Trophoblast cell (in vitro differentiated cells and primary cell): ENCODE results near the gene KSR1.

Experiments used
- DNase-seq, 2 donors: peaks; one replicate each; pipeline ENCODE4 v3.0.0-alpha.2; 2016
- H2AFZ ChIP-seq: 2 replicates; pipeline ENCODE4 v1.6.1; 2013; ENCODE audit warnings: low read length, moderate library complexity, mild to moderate bottlenecking; ENCODE audit not compliant: insufficient read depth, poor library complexity
- H2AK5ac ChIP-seq: 2 replicates; pipeline ENCODE4 v1.6.1; 2013; ENCODE audit warnings: mild to moderate bottlenecking, low read length
- H2BK120ac ChIP-seq: 2 replicates; pipeline ENCODE4 v1.6.1; 2013; ENCODE audit warnings: low read length, mild to moderate bottlenecking, moderate library complexity; ENCODE audit not compliant: insufficient read depth, poor library complexity
- H2BK12ac ChIP-seq: 2 replicates; pipeline ENCODE4 v1.6.1; 2013; ENCODE audit warnings: mild to moderate bottlenecking, low read length, moderate library complexity
- H2BK5ac ChIP-seq: 2 replicates; pipeline ENCODE4 v1.6.1; 2013; ENCODE audit warnings: low read length, low read depth, moderate library complexity, mild to moderate bottlenecking; ENCODE audit not compliant: poor library complexity
- H3K14ac ChIP-seq: 2 replicates; pipeline ENCODE4 v1.6.1; 2013; ENCODE audit warnings: mild to moderate bottlenecking, low read length
- H3K18ac ChIP-seq: 2 replicates; pipeline ENCODE4 v1.6.1; 2013; ENCODE audit warnings: mild to moderate bottlenecking, low read length
- H3K23ac ChIP-seq: 2 replicates; pipeline ENCODE4 v1.6.1; 2013; ENCODE audit warnings: low read length
- H3K27ac ChIP-seq: 2 replicates; pipeline ENCODE4 v1.5.1; 2013; ENCODE audit warnings: low read depth, mild to moderate bottlenecking, inconsistent platforms, low read length, moderate library complexity
- H3K27me3 ChIP-seq: 2 replicates; pipeline ENCODE4 v1.6.1; 2013; ENCODE audit warnings: inconsistent platforms, mild to moderate bottlenecking, low read length, moderate library complexity; ENCODE audit not compliant: insufficient read depth
- H3K36me3 ChIP-seq, 2 experiments: 1 replicate in 1 of 2; 2 replicates in 1 of 2; pipeline ENCODE4 v1.6.1; 2013; ENCODE audit warnings: low read length in 2 of 2, mild to moderate bottlenecking in 2 of 2, moderate library complexity in 1 of 2; ENCODE audit not compliant: insufficient read depth in 2 of 2, control insufficient read depth in 1 of 2
- H3K4ac ChIP-seq: 2 replicates; pipeline ENCODE4 v1.6.1; 2013; ENCODE audit warnings: low read depth, mild to moderate bottlenecking, low read length, moderate library complexity
- H3K4me1 ChIP-seq, 2 experiments: 1 replicate in 1 of 2; 2 replicates in 1 of 2; pipeline ENCODE4 v1.6.1; 2013; ENCODE audit warnings: low read length in 2 of 2, mild to moderate bottlenecking in 2 of 2, moderate library complexity in 1 of 2; ENCODE audit not compliant: insufficient read depth in 2 of 2, control insufficient read depth in 1 of 2
- H3K4me2 ChIP-seq: 2 replicates; pipeline ENCODE4 v1.6.1; 2013; ENCODE audit warnings: inconsistent platforms, mild to moderate bottlenecking, low read length, moderate library complexity
- H3K4me3 ChIP-seq: 2 replicates; pipeline ENCODE4 v1.5.1; 2013; ENCODE audit warnings: mild to moderate bottlenecking, low read depth, low read length, inconsistent platforms
- H3K79me1 ChIP-seq: one replicate; pipeline ENCODE4 v1.6.1; 2013; ENCODE audit warnings: low read length
- H3K79me2 ChIP-seq: 2 replicates; pipeline ENCODE4 v1.6.1; 2013; ENCODE audit warnings: low read length, mild to moderate bottlenecking; ENCODE audit not compliant: control insufficient read depth, insufficient read depth, poor library complexity
- H3K9ac ChIP-seq: 2 replicates; pipeline ENCODE4 v1.6.1; 2013; ENCODE audit warnings: mild to moderate bottlenecking, low read length
- H3K9me3 ChIP-seq: 2 replicates; pipeline ENCODE4 v1.6.1; 2013; ENCODE audit warnings: low read depth, mild to moderate bottlenecking, control low read depth, inconsistent platforms, low read length; ENCODE audit not compliant: insufficient read depth
- H4K12ac ChIP-seq: 2 replicates; pipeline ENCODE4 v1.6.1; 2013; ENCODE audit warnings: low read depth, mild to moderate bottlenecking, low read length, moderate library complexity
- H4K8ac ChIP-seq: 2 replicates; pipeline ENCODE4 v1.6.1; 2013; ENCODE audit warnings: low read depth, mild to moderate bottlenecking, low read length, moderate library complexity
- H4K91ac ChIP-seq: one replicate; pipeline ENCODE4 v1.6.1; 2013; ENCODE audit warnings: low read depth, mild to moderate bottlenecking, low read length, moderate library complexity
- WGBS: extraction: QIAGEN DNeasy Blood & Tissue Kit; methylation state at CpG from one replicate; pipeline ENCODE4 v1.1.7; 2013; ENCODE audit warnings: missing lambda C conversion rate; ENCODE audit not compliant: insufficient read length, insufficient coverage; ENCODE audit errors: extremely low coverage; 5-methylcytosine and 5-hydroxymethylcytosine counted together

KSR1 gene

GRCh38 chr17:27624539-27624938 is 168.3 kb downstream of the KSR1 start:
- H3K9me3 ChIP-seq = no peaks in the 10 kb centered on the region
- H3K79me1 ChIP-seq = no peaks in the 10 kb centered on the region
- H4K12ac ChIP-seq = no peak overlapping the region
- H3K4me1 ChIP-seq = no peaks in the 10 kb centered on the region
- no peak overlapping the region for H2BK12ac ChIP-seq
- no peak overlapping the region for H3K14ac ChIP-seq
- no peak overlapping the region for H2BK120ac ChIP-seq
- no peak overlapping the region for H2AFZ ChIP-seq
- H2BK5ac ChIP-seq = no peak overlapping the region
- no peak overlapping the region for H3K9ac ChIP-seq
- no peak overlapping the region for H3K4ac ChIP-seq
- H4K8ac ChIP-seq = no peak overlapping the region
- H4K91ac ChIP-seq = no peak overlapping the region
- no peak overlapping the region for H3K18ac ChIP-seq
- H3K27me3 ChIP-seq = no peaks in the 10 kb centered on the region
- no peak overlapping the region for H3K4me2 ChIP-seq
- no peak overlapping the region for H3K4me3 ChIP-seq
- DNase-seq = no peak
- H3K36me3 ChIP-seq = peaks cover 55 to 56% of the 10 kb centered on the region in 2 experiments
- no CpG with 5 or more reads among the region's 3 CpGs for WGBS
- H3K23ac ChIP-seq = no peak overlapping the region
- H3K27ac ChIP-seq = no peak overlapping the region
- no peak overlapping the region for H2AK5ac ChIP-seq
- no peaks in the 10 kb centered on the region for H3K79me2 ChIP-seq

- Histone ChIP-seq H2BK120ac (no peak overlapping the region), H4K8ac (no peak overlapping the region), H3K27me3 (no peaks in the 10 kb centered on the region), H3K23ac (no peak overlapping the region), H4K91ac (no peak overlapping the region), H3K79me2 (no peaks in the 10 kb centered on the region), H3K4me1 (no peaks in the 10 kb centered on the region), H2AK5ac (no peak overlapping the region), H3K4me3 (no peak overlapping the region), H3K4me2 (no peak overlapping the region), H3K14ac (no peak overlapping the region), H2AFZ (no peak overlapping the region), H3K9ac (no peak overlapping the region), H3K4ac (no peak overlapping the region), H3K18ac (no peak overlapping the region), H2BK12ac (no peak overlapping the region), H3K9me3 (no peaks in the 10 kb centered on the region), H2BK5ac (no peak overlapping the region), H3K36me3 (peaks cover 45 to 48% of the 10 kb centered on the region in 2 experiments), H3K27ac (no peak overlapping the region), H4K12ac (no peak overlapping the region), H3K79me1 (no peaks in the 10 kb centered on the region)
- no peak for DNase-seq
- no CpG with 5 or more reads among the region's 5 CpGs for WGBS
Measured at GRCh38 chr17:27625856-27626255, 169.6 kb downstream of the KSR1 start.

- Histone ChIP-seq H3K14ac (no peak overlapping the region), H3K4me2 (no peak overlapping the region), H3K79me1 (no peaks in the 10 kb centered on the region), H4K91ac (no peak overlapping the region), H3K9ac (no peak overlapping the region), H3K18ac (no peak overlapping the region), H3K27ac (no peak overlapping the region), H3K79me2 (no peaks in the 10 kb centered on the region), H3K27me3 (no peaks in the 10 kb centered on the region), H2AFZ (no peak overlapping the region), H3K4ac (no peak overlapping the region), H2BK120ac (no peak overlapping the region), H4K12ac (no peak overlapping the region), H3K36me3 (peaks cover 29 to 31% of the 10 kb centered on the region in 2 experiments), H3K9me3 (no peaks in the 10 kb centered on the region), H4K8ac (no peak overlapping the region), H3K23ac (no peak overlapping the region), H2BK12ac (no peak overlapping the region), H3K4me1 (no peaks in the 10 kb centered on the region), H2AK5ac (no peak overlapping the region), H2BK5ac (no peak overlapping the region), H3K4me3 (no peak overlapping the region)
- DNase-seq = no peak
- no CpG with 5 or more reads among the region's 10 CpGs for WGBS
Measured at GRCh38 chr17:27627514-27627913, 171.3 kb downstream of the KSR1 start.

GRCh38 chr17:27628376-27628775 is 172.1 kb downstream of the KSR1 start:
- Histone ChIP-seq H2BK12ac (no peak overlapping the region), H3K4me1 (no peaks in the 10 kb centered on the region), H3K9ac (no peak overlapping the region), H3K4me2 (no peak overlapping the region), H3K9me3 (no peaks in the 10 kb centered on the region), H3K79me1 (peaks cover 2% of the 10 kb centered on the region), H2AK5ac (no peak overlapping the region), H3K14ac (no peak overlapping the region), H3K18ac (no peak overlapping the region), H3K36me3 (peaks cover 24 to 25% of the 10 kb centered on the region in 2 experiments), H2AFZ (no peak overlapping the region), H4K91ac (no peak overlapping the region), H3K4ac (no peak overlapping the region), H3K23ac (no peak overlapping the region), H4K8ac (no peak overlapping the region), H2BK5ac (no peak overlapping the region), H2BK120ac (no peak overlapping the region), H3K27ac (no peak overlapping the region), H3K27me3 (no peaks in the 10 kb centered on the region), H4K12ac (no peak overlapping the region), H3K4me3 (no peak overlapping the region), H3K79me2 (no peaks in the 10 kb centered on the region)
- WGBS = no CpG with 5 or more reads among the region's 5 CpGs
- DNase-seq = no peak
